Upper lobe of right lung (tissue), 1 donor: ENCODE data around the gene SDCCAG8. TPM values are rescaled to one million over a fixed set of nuclear protein-coding genes. Genes with fewer than 3 reads are reported as not detected.
A peak's percentile ranks its signal among the peaks of the same experiment; 100 is the strongest.

Experiments used
- ATAC-seq: fragments of 200-7000 bp; cut with Tn5 transposase; one replicate; pipeline ENCODE4 v1.9.1; 2020; ENCODE audit warnings: mild to moderate bottlenecking, moderate library complexity
- DNase-seq: peaks from one replicate; pipeline ENCODE4 v3.0.0-alpha.2; 2020
- H3K27ac ChIP-seq: fragments of 200-600 bp; one replicate; pipeline ENCODE4 v1.8.0; 2022
- H3K27me3 ChIP-seq: fragments of 200-600 bp; one replicate; pipeline ENCODE4 v1.8.0; 2022; ENCODE audit warnings: mild to moderate bottlenecking
- H3K36me3 ChIP-seq: fragments of 200-600 bp; one replicate; pipeline ENCODE4 v1.8.0; 2022
- H3K4me1 ChIP-seq: fragments of 200-600 bp; one replicate; pipeline ENCODE4 v1.8.0; 2022
- H3K4me3 ChIP-seq: fragments of 200-600 bp; one replicate; pipeline ENCODE4 v1.8.0; 2022; ENCODE audit warnings: mild to moderate bottlenecking
- H3K9me3 ChIP-seq: fragments of 200-600 bp; one replicate; pipeline ENCODE4 v1.8.0; 2022
- CTCF ChIP-seq: fragments of 200-600 bp; IDR thresholded peaks from one replicate; pipeline ENCODE4 v1.8.0; 2022; ENCODE audit warnings: antibody characterized with exemption
- intact Hi-C: fragments of 100-400 bp; cut with DNase I; formaldehyde crosslinking; loops from one replicate; pipeline ENCODE4 v1.11.0; 2022
- total RNA-seq: library from RNA; stranded (reverse); fragmentation: NEBNext Ultra II Directional; extraction: Animal tissue kit (Norgen Biotek cat#: 25700); gene quantifications from one replicate; pipeline ENCODE4 v1.2.1, GENCODE V29; 2021
- donor health status: DM: no; HTN: yes; CAD: no; lungs with severe emphysema.

The SDCCAG8 gene
- total RNA-seq, 1 donor from 2014 or later: 71.9 TPM

- H3K27ac ChIP-seq: no peak overlapping the region
- H3K4me1 ChIP-seq: peaks cover 9% of the 10 kb centered on the region
- no peak overlapping the region for H3K4me3 ChIP-seq
- ATAC-seq (no peak), DNase-seq (no peak)
- H3K27me3 ChIP-seq: no peaks in the 10 kb centered on the region
- no peaks in the 10 kb centered on the region for H3K9me3 ChIP-seq
- no peak for TF ChIP-seq CTCF
- peaks cover 30% of the 10 kb centered on the region for H3K36me3 ChIP-seq
- intact Hi-C loops: no loop called here
These were observed 160.7 kb downstream of the SDCCAG8 start for GRCh38 chr1:243416495-243416894.

- peak; percentile 41 for ATAC-seq
- DNase-seq: no peak
These were observed 164.4 kb downstream of the SDCCAG8 start for GRCh38 chr1:243420016-243420945.

GRCh38 chr1:243420946-243421685 lies 165.3 kb downstream of the SDCCAG8 start:
- no peak for ATAC-seq
- intact Hi-C loops: no loop called here
- H3K27me3 ChIP-seq: no peaks in the 10 kb centered on the region
- no peak overlapping the region for H3K4me3 ChIP-seq
- H3K4me1 ChIP-seq: peaks cover 14% of the 10 kb centered on the region
- H3K9me3 ChIP-seq: no peaks in the 10 kb centered on the region
- peak overlapping the region; percentile 38 for H3K27ac ChIP-seq
- no peak for DNase-seq
- TF ChIP-seq CTCF: no peak
- H3K36me3 ChIP-seq: peaks cover 25% of the 10 kb centered on the region

More at GRCh38 chr1:243420016-243420945, 164.4 kb downstream of the SDCCAG8 start:
- H3K36me3 ChIP-seq: peaks cover 30% of the 10 kb centered on the region
- intact Hi-C loops: no loop called here
- no peak for TF ChIP-seq CTCF
- H3K9me3 ChIP-seq: no peaks in the 10 kb centered on the region
- H3K4me3 ChIP-seq: no peak overlapping the region
- H3K27me3 ChIP-seq: no peaks in the 10 kb centered on the region
- peak overlapping the region; percentile 24 for H3K27ac ChIP-seq
- peaks cover 14% of the 10 kb centered on the region for H3K4me1 ChIP-seq

- Histone ChIP-seq H3K36me3 (peaks cover 25% of the 10 kb centered on the region), H3K9me3 (no peaks in the 10 kb centered on the region), H3K4me3 (no peak overlapping the region), H3K27me3 (no peaks in the 10 kb centered on the region), H3K27ac (peak overlapping the region; percentile 38), H3K4me1 (peaks cover 14% of the 10 kb centered on the region)
- intact Hi-C loops: no loop called here
- ATAC-seq (peak; percentile 94), DNase-seq (no peak)
- TF ChIP-seq CTCF: no peak
These were observed 165.9 kb downstream of the SDCCAG8 start for GRCh38 chr1:243421784-243422183.

- Histone ChIP-seq H3K9me3 (no peaks in the 10 kb centered on the region), H3K36me3 (peaks cover 23% of the 10 kb centered on the region), H3K27me3 (no peaks in the 10 kb centered on the region), H3K4me1 (peaks cover 14% of the 10 kb centered on the region), H3K27ac (no peak overlapping the region), H3K4me3 (no peak overlapping the region)
- DNase-seq: no peak
- intact Hi-C loops: no loop called here
- ATAC-seq: no peak
- no peak for TF ChIP-seq CTCF
These were observed 166.5 kb downstream of the SDCCAG8 start for GRCh38 chr1:243422362-243422761.
